Hepatocyte (in vitro differentiated cells): ENCODE results near the gene ARPIN. TPM values are rescaled to one million over a fixed set of nuclear protein-coding genes. Genes with fewer than 3 reads are reported as not detected.

ENCODE experiments used
- DNase-seq: peaks from one replicate; pipeline ENCODE4 v3.0.0-alpha.2; 2016; ENCODE audit warnings: low spot score
- H2AFZ ChIP-seq: fragments of 200-600 bp; sonication (generic); 2 replicates; pipeline ENCODE4 v1.6.0; 2016; ENCODE audit warnings: antibody characterized with exemption, mild to moderate bottlenecking
- H3K27ac ChIP-seq: fragments of 200-600 bp; sonication (generic); 2 replicates; pipeline ENCODE4 v1.5.1; 2016; ENCODE audit warnings: mild to moderate bottlenecking
- H3K27me3 ChIP-seq: fragments of 200-600 bp; sonication (generic); 2 replicates; pipeline ENCODE4 v1.6.1; 2016
- H3K36me3 ChIP-seq: fragments of 200-600 bp; sonication (generic); replicated peaks from 2 replicates; pipeline ENCODE4 v1.5.1; 2016; ENCODE audit warnings: low read depth; ENCODE audit not compliant: insufficient read depth
- H3K4me1 ChIP-seq: fragments of 200-600 bp; sonication (generic); 2 replicates; pipeline ENCODE4 v1.5.1; 2016; ENCODE audit warnings: mild to moderate bottlenecking, moderate library complexity; ENCODE audit not compliant: insufficient read depth
- H3K4me2 ChIP-seq: fragments of 200-600 bp; sonication (generic); 2 replicates; pipeline ENCODE4 v1.6.0; 2016
- H3K4me3 ChIP-seq: fragments of 200-600 bp; sonication (generic); 2 replicates; pipeline ENCODE4 v1.5.1; 2016; ENCODE audit warnings: mild to moderate bottlenecking
- H3K79me2 ChIP-seq: fragments of 200-600 bp; sonication (generic); 2 replicates; pipeline ENCODE4 v1.6.0; 2017; ENCODE audit warnings: mild to moderate bottlenecking
- H3K9me2 ChIP-seq: fragments of 200-600 bp; sonication (generic); replicated peaks from 2 replicates; pipeline ENCODE4 v1.6.0; 2017; ENCODE audit warnings: mild to moderate bottlenecking; ENCODE audit not compliant: insufficient read depth
- H3K9me3 ChIP-seq: fragments of 200-600 bp; sonication (generic); 2 replicates; pipeline ENCODE4 v1.5.1; 2016; ENCODE audit warnings: low read depth, mild to moderate bottlenecking
- H4K20me1 ChIP-seq: fragments of 200-600 bp; sonication (generic); 2 replicates; pipeline ENCODE4 v1.6.0; 2016; ENCODE audit warnings: mild to moderate bottlenecking; ENCODE audit not compliant: insufficient read depth, poor library complexity, severe bottlenecking
- EZH2 ChIP-seq: fragments of 200-600 bp; sonication (generic); IDR thresholded peaks from 2 replicates; pipeline ENCODE4 v1.6.1; 2016; ENCODE audit warnings: antibody characterized with exemption, mild to moderate bottlenecking, borderline replicate concordance
- EZH2phosphoT487 ChIP-seq: fragments of 200-600 bp; sonication (generic); IDR thresholded peaks from one replicate; pipeline ENCODE4 v1.6.1; 2018; ENCODE audit warnings: antibody characterized with exemption, mild to moderate bottlenecking, low read depth, moderate library complexity; ENCODE audit not compliant: unreplicated experiment, severe bottlenecking
- WGBS: methylation state at CpG from one replicate; pipeline ENCODE4 v1.1.6; 2016; ENCODE audit warnings: low lambda C conversion rate; ENCODE audit errors: missing lambda C conversion rate; 5-methylcytosine and 5-hydroxymethylcytosine counted together
- polyA plus RNA-seq: library from polyadenylated mRNA; unstranded; fragments of >200 nt; fragmentation: Nextera tagmentation; extraction: Ambion mirVana; gene quantifications from 2 replicates; pipeline ENCODE4 v1.2.1, GENCODE V29; 2016
- total RNA-seq: library from RNA; depleted of rRNA; stranded (reverse); fragments of >200 nt; gene quantifications from 2 replicates; pipeline ENCODE4 v1.2.3, GENCODE V29; 2014
- TF ChIP-seq, protein P1 (sequence below): fragments of 200-600 bp; sonication (generic); IDR thresholded peaks from 2 replicates; pipeline ENCODE4 v1.5.1; 2016; ENCODE audit warnings: antibody characterized with exemption, mild to moderate bottlenecking; ENCODE audit not compliant: poor library complexity

Gene ARPIN
- total and polyA plus RNA-seq, 2 experiments from 2014 or later = 3.8 to 6.8 TPM

DNA sequence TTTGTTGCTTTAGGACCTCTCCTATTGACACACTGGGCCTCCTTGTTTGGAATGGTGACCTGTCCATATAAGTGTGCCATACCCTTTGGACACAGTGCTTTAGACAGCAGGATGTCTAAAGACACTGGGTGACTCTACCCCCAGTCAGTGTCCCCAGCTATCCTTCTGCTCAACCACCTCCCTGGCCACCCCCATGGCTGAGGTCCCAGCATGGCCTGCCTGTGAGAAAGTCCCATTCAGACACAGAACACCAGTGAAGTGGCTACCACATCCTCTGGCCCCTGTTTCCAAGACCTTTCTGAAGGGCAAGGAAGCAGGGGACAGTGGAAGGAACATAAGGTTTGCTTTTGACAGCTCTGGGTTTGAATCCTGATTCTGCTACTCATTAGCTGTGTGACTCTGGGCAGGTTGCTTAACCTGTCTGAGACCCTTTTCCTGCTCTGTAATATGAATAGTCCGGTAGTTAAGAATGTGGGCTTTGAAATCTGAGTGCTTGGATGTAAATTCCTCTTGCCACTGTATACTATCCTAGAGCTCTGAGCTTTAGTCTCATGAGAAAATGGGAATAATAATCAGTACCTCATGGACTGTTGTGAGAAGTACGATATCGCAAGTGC is 12.7 kb downstream of the ARPIN start:
- no peaks in the 10 kb centered on the region for H3K36me3 ChIP-seq
- WGBS = 93% methylated on average over 3 of the region's 3 CpGs
- H3K27me3 ChIP-seq = no peaks in the 10 kb centered on the region
- peak overlapping the region; percentile 23 for H3K27ac ChIP-seq
- H3K9me3 ChIP-seq = no peaks in the 10 kb centered on the region
- no peak overlapping the region for H3K4me2 ChIP-seq
- H2AFZ ChIP-seq = no peak overlapping the region
- H3K4me3 ChIP-seq = no peak overlapping the region
- H3K9me2 ChIP-seq = no peaks in the 10 kb centered on the region
- TF ChIP-seq EZH2 = no peak
- TF ChIP-seq EZH2phosphoT487 = no peak
- TF ChIP-seq, protein P1, sequence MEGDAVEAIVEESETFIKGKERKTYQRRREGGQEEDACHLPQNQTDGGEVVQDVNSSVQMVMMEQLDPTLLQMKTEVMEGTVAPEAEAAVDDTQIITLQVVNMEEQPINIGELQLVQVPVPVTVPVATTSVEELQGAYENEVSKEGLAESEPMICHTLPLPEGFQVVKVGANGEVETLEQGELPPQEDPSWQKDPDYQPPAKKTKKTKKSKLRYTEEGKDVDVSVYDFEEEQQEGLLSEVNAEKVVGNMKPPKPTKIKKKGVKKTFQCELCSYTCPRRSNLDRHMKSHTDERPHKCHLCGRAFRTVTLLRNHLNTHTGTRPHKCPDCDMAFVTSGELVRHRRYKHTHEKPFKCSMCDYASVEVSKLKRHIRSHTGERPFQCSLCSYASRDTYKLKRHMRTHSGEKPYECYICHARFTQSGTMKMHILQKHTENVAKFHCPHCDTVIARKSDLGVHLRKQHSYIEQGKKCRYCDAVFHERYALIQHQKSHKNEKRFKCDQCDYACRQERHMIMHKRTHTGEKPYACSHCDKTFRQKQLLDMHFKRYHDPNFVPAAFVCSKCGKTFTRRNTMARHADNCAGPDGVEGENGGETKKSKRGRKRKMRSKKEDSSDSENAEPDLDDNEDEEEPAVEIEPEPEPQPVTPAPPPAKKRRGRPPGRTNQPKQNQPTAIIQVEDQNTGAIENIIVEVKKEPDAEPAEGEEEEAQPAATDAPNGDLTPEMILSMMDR = no peak
- peaks cover 4% of the 10 kb centered on the region for H3K4me1 ChIP-seq
- no peak for DNase-seq
- no peaks in the 10 kb centered on the region for H3K79me2 ChIP-seq
- H4K20me1 ChIP-seq = no peaks in the 10 kb centered on the region

DNA sequence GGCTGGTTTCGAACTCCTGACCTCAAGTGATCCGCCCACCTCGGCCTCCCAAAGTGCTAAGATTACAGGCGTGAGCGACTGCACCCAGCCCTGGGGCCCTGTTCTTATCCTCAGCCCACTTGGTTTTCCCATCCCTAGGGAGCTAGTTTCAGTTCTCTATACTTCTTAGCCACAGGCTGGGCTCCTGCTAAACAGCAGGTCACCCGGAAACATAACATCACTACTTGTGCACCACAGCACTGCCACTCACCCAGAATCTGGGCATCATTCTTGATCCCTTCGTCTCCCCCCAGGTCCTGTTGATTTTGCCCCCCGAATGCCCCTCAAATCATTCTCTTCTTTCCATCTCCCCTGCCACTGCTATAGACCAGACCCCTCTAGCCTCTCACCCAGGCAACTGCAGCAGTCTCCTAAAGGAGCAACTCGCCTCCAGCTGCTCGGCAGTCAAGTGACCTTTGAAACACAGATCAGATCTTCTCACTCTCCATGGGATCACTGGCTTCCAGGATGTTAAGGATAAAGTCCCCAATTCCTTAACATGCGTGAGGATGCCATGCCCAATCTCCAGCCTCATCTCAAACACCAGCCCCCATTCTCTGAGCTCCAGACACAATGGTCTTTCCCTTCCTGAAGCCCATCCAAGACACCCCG is 13.3 kb downstream of the ARPIN start:
- H3K4me2 ChIP-seq = no peak overlapping the region
- H2AFZ ChIP-seq = no peak overlapping the region
- peaks cover 4% of the 10 kb centered on the region for H3K4me1 ChIP-seq
- no peaks in the 10 kb centered on the region for H3K36me3 ChIP-seq
- 87% methylated on average over 12 of the region's 12 CpGs for WGBS
- H4K20me1 ChIP-seq = no peaks in the 10 kb centered on the region
- no peak for TF ChIP-seq EZH2phosphoT487
- TF ChIP-seq EZH2 = no peak
- TF ChIP-seq, protein P1 = no peak
- H3K9me3 ChIP-seq = no peaks in the 10 kb centered on the region
- no peaks in the 10 kb centered on the region for H3K79me2 ChIP-seq
- H3K4me3 ChIP-seq = no peak overlapping the region
- DNase-seq = no peak
- H3K27ac ChIP-seq = peak overlapping the region; percentile 23
- H3K9me2 ChIP-seq = no peaks in the 10 kb centered on the region
- no peaks in the 10 kb centered on the region for H3K27me3 ChIP-seq

DNA sequence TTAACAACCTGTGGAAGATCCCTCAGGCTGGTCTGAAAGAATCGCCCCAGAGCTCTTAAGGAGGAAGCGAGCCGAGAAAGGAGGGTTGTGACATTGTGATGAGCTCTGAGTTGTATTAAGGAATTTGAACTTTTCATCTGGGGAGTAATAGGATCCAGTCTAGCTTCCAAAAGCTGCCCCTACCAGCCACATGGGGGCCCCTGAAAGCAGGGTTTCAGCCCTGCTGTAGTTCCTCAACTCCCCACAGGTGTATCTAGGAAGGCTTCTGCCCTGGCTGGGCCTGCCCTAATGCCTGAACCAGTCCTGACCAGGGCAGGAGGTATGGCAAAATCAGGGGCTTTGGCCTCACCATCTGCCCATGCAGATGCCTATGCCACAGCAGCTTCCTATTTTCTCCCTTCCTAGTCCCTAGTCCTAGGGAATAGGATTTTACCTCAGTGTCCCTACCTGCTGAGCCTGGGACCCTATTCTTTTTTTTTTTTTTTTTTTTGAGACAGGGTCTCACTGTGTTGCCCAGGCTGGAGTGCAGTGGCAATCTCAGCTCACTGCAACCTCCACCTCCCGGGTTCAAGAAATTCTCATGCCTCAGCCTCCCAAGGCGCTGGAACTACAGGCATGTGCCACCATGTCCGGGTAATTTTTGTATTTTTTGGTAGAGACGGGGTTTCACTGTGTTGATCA is 14.0 kb downstream of the ARPIN start:
- H3K9me2 ChIP-seq = no peaks in the 10 kb centered on the region
- H3K9me3 ChIP-seq = no peaks in the 10 kb centered on the region
- no peak overlapping the region for H3K4me2 ChIP-seq
- H3K27ac ChIP-seq = no peak overlapping the region
- H3K4me3 ChIP-seq = no peak overlapping the region
- no peaks in the 10 kb centered on the region for H3K27me3 ChIP-seq
- peak; percentile 69 for DNase-seq
- H3K4me1 ChIP-seq = peaks cover 4% of the 10 kb centered on the region
- TF ChIP-seq EZH2 = no peak
- TF ChIP-seq, protein P1 = peak; percentile 55
- 71% methylated on average over 7 of the region's 7 CpGs for WGBS
- H2AFZ ChIP-seq = no peak overlapping the region
- H3K79me2 ChIP-seq = no peaks in the 10 kb centered on the region
- H4K20me1 ChIP-seq = no peaks in the 10 kb centered on the region
- H3K36me3 ChIP-seq = no peaks in the 10 kb centered on the region
